Sigmoid colon (tissue), 4 donors: ENCODE results near the gene AP2A1.

Experiments
- EP300 ChIP-seq, 4 donors: sonication (generic); formaldehyde crosslinking; IDR thresholded peaks; one replicate each; pipeline ENCODE4 v1.6.1; 2017; ENCODE audit warnings: antibody characterized with exemption in 4 of 4
- POLR2A ChIP-seq, 2 donors: fragments of 450-650 bp; IDR thresholded peaks; one replicate each; pipeline ENCODE4 v1.6.1; 2016; ENCODE audit warnings: antibody characterized with exemption in 2 of 2, mild to moderate bottlenecking in 2 of 2, moderate library complexity in 2 of 2
- POLR2AphosphoS5 ChIP-seq, 4 donors: sonication (generic); formaldehyde crosslinking; IDR thresholded peaks; one replicate each; pipeline ENCODE4 v1.6.1; 2017; ENCODE audit warnings: antibody characterized with exemption in 4 of 4
- TF ChIP-seq, protein P1 (sequence below), 4 experiments: fragments of 450-650 bp in 3 of 4; fragments of 200-600 bp in 1 of 4; IDR thresholded peaks; one replicate each; pipeline ENCODE4 v1.5.1; 2016 to 2019; ENCODE audit warnings: antibody characterized with exemption in 4 of 4, mild to moderate bottlenecking in 3 of 4, moderate library complexity in 2 of 4

DNA sequence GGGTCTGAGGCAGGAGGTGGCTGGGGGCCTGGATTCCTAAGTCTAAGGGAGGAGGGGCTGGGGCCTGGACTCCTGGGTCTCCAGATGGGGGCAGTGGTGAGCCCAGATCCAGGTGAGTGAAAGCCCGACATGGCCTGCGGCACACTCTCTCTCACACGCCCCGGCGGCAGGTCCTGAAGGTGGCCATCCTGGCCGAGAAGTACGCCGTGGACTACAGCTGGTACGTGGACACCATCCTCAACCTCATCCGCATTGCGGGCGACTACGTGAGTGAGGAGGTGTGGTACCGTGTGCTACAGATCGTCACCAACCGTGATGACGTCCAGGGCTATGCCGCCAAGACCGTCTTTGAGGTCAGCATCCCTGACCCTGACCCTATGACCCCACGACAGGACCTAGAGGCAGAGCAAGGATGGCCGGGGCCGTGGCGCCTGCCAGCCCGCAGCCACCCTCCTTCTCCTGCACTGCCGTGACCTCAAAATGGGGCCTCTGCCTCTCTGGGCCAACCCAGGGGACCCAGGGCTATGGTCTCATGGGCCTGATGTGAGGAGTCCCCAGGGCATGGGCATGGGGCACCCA is 33.1 kb downstream of the AP2A1 start:
- TF ChIP-seq, protein P1, sequence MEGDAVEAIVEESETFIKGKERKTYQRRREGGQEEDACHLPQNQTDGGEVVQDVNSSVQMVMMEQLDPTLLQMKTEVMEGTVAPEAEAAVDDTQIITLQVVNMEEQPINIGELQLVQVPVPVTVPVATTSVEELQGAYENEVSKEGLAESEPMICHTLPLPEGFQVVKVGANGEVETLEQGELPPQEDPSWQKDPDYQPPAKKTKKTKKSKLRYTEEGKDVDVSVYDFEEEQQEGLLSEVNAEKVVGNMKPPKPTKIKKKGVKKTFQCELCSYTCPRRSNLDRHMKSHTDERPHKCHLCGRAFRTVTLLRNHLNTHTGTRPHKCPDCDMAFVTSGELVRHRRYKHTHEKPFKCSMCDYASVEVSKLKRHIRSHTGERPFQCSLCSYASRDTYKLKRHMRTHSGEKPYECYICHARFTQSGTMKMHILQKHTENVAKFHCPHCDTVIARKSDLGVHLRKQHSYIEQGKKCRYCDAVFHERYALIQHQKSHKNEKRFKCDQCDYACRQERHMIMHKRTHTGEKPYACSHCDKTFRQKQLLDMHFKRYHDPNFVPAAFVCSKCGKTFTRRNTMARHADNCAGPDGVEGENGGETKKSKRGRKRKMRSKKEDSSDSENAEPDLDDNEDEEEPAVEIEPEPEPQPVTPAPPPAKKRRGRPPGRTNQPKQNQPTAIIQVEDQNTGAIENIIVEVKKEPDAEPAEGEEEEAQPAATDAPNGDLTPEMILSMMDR (IDR thresholded peaks at IDR 0.05) = no peak
- no peak for TF ChIP-seq POLR2A (IDR thresholded peaks at IDR 0.05)
- TF ChIP-seq POLR2AphosphoS5 (IDR thresholded peaks at IDR 0.05) = no peak
- no peak for TF ChIP-seq EP300 (IDR thresholded peaks at IDR 0.05)
